GM23248 (cell line): Measurements from ENCODE around the gene ZNF91. TPM values are rescaled to one million over a fixed set of nuclear protein-coding genes. Genes with fewer than 3 reads are reported as not detected.
"Not testable (repeated sequence)": the region's sequence is repeated elsewhere in the genome, so short reads cannot be mapped to it uniquely, and the experiment has no call there.

Experiments used
- DNase-seq: peaks from one replicate; pipeline ENCODE4 v3.0.0-alpha.2; 2015
- H2AFZ ChIP-seq: fragments of 200-600 bp; sonication (generic); 2 replicates; pipeline ENCODE4 v1.6.1; 2016; ENCODE audit warnings: antibody characterized with exemption
- H3F3A ChIP-seq: fragments of 200-600 bp; sonication (generic); 2 replicates; pipeline ENCODE4 v1.6.1; 2016; ENCODE audit warnings: mild to moderate bottlenecking, antibody characterized with exemption, mixed run types; ENCODE audit not compliant: insufficient read depth
- H3K27ac ChIP-seq: fragments of 200-600 bp; sonication (generic); 2 replicates; pipeline ENCODE4 v1.5.1; 2016; ENCODE audit warnings: mild to moderate bottlenecking
- H3K27me3 ChIP-seq: fragments of 200-600 bp; sonication (generic); replicated peaks from 2 replicates; pipeline ENCODE4 v1.6.1; 2016; ENCODE audit warnings: mild to moderate bottlenecking; ENCODE audit not compliant: insufficient read depth
- H3K36me3 ChIP-seq: fragments of 200-600 bp; sonication (generic); 2 replicates; pipeline ENCODE4 v1.6.1; 2016; ENCODE audit warnings: low read depth, mild to moderate bottlenecking
- H3K4me1 ChIP-seq: fragments of 200-600 bp; sonication (generic); 2 replicates; pipeline ENCODE4 v1.6.1; 2016; ENCODE audit warnings: mild to moderate bottlenecking; ENCODE audit not compliant: insufficient read depth
- H3K4me2 ChIP-seq: fragments of 200-600 bp; sonication (generic); one replicate; pipeline ENCODE4 v1.6.1; 2016; ENCODE audit warnings: mild to moderate bottlenecking; ENCODE audit not compliant: unreplicated experiment
- H3K4me3 ChIP-seq: fragments of 200-600 bp; sonication (generic); 2 replicates; pipeline ENCODE4 v1.5.1; 2016; ENCODE audit warnings: mild to moderate bottlenecking
- H3K79me2 ChIP-seq: fragments of 200-600 bp; sonication (generic); 2 replicates; pipeline ENCODE4 v1.6.1; 2016; ENCODE audit warnings: mild to moderate bottlenecking; ENCODE audit not compliant: insufficient read depth
- H3K9ac ChIP-seq: fragments of 200-600 bp; sonication (generic); 2 replicates; pipeline ENCODE4 v1.6.1; 2016; ENCODE audit warnings: mild to moderate bottlenecking
- H3K9me2 ChIP-seq: fragments of 200-600 bp; sonication (generic); 2 replicates; pipeline ENCODE4 v1.6.1; 2016; ENCODE audit warnings: mixed run types, mild to moderate bottlenecking, moderate library complexity; ENCODE audit not compliant: insufficient read depth
- H3K9me3 ChIP-seq: fragments of 200-600 bp; sonication (generic); one replicate; pipeline ENCODE4 v1.6.1; 2017; ENCODE audit warnings: low read depth
- H4K20me1 ChIP-seq: fragments of 200-600 bp; sonication (generic); 2 replicates; pipeline ENCODE4 v1.6.0; 2016; ENCODE audit not compliant: insufficient read depth
- EZH2 ChIP-seq: fragments of 200-600 bp; sonication (generic); IDR thresholded peaks from 2 replicates; pipeline ENCODE4 v1.6.1; 2018; ENCODE audit warnings: antibody characterized with exemption, mild to moderate bottlenecking; ENCODE audit not compliant: insufficient read depth, poor library complexity, severe bottlenecking
- EZH2phosphoT487 ChIP-seq: fragments of 200-600 bp; sonication (generic); IDR thresholded peaks from 2 replicates; pipeline ENCODE4 v1.6.1; 2018; ENCODE audit warnings: antibody characterized with exemption, moderate library complexity, mild to moderate bottlenecking, low read depth; ENCODE audit not compliant: insufficient read depth
- WGBS, 2 experiments: methylation state at CpG; one replicate each; pipeline ENCODE4 v1.1.6; 2015 to 2017; ENCODE audit warnings: low lambda C conversion rate in 2 of 2, low coverage in 1 of 2; ENCODE audit errors: missing lambda C conversion rate in 2 of 2; 5-methylcytosine and 5-hydroxymethylcytosine counted together
- in situ Hi-C: fragments of 300-500 bp; cut with MboI; formaldehyde crosslinking; loops from 2 replicates; pipeline ENCODE4 v1.15.0; 2020
- polyA plus RNA-seq: library from polyadenylated mRNA; unstranded; fragments of >200 nt; fragmentation: Nextera tagmentation; extraction: Ambion mirVana; gene quantifications from 2 replicates; pipeline ENCODE4 v1.2.1, GENCODE V29; 2016
- total RNA-seq: library from RNA; depleted of rRNA; stranded (reverse); fragments of >200 nt; shearing (Covaris generic); gene quantifications from 2 replicates; pipeline ENCODE4 v1.2.3, GENCODE V29; 2014

ZNF91 gene
- total and polyA plus RNA-seq, 2 experiments from 2014 or later: 8.2 to 10.5 TPM

DNA sequence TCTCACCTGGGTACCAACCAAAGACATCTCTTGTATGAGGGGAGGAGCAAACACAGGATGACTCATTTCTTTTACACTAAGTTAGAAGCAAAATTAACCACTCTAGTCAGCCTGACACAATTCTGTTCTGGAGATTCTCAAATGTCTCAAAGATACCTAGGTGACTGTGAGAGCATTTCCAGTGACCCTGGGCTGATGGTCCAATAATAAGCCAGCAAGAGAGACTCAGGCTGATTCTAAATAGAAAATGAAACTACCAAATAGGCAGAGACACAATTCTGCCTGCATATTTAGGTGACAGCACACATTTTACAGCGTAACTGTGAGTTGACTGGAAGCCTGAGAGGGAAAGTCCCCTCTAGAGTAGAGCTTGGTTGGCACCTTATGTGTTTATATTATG is 16.3 kb downstream of the ZNF91 start:
- TF ChIP-seq EZH2: no peak
- no peak for TF ChIP-seq EZH2phosphoT487
- no peaks in the 10 kb centered on the region for H3K27me3 ChIP-seq
- no peak overlapping the region for H3K4me3 ChIP-seq
- H3K9ac ChIP-seq: no peak overlapping the region
- H3K4me2 ChIP-seq: no peak overlapping the region
- no peak overlapping the region for H2AFZ ChIP-seq
- in situ Hi-C loops: no loop called here
- WGBS, 2 experiments: 97 to 100% methylated on average over 1 of the region's 1 CpG
- H3K79me2 ChIP-seq: peaks cover 99% of the 10 kb centered on the region
- no peak overlapping the region for H3K27ac ChIP-seq
- no peak for DNase-seq
- no peaks in the 10 kb centered on the region for H3K4me1 ChIP-seq
- no peaks in the 10 kb centered on the region for H4K20me1 ChIP-seq
- no peaks in the 10 kb centered on the region for H3K9me2 ChIP-seq
- H3K9me3 ChIP-seq: no peaks in the 10 kb centered on the region
- peaks cover 78% of the 10 kb centered on the region for H3K36me3 ChIP-seq
- H3F3A ChIP-seq: no peaks in the 10 kb centered on the region

DNA sequence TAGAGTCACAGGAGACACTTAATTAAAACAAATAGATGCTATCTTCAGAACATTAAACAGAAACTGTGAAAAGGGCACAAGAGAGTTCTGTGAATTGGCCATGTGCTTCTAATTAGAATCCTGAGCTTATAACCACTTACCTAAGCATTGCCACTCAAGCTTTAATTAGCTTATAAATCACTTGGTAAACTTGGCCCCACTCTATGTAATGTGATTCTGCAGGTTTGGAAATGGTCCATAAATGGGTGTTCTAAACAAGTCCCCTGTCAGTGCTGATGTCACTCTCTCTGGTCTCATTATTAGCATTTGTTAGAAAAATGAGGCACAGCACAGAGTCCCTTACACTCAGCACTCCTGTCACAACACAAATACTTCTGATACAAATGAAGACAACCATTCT is 18.0 kb downstream of the ZNF91 start:
- in situ Hi-C loops: no loop called here
- H3K36me3 ChIP-seq: peaks cover 76% of the 10 kb centered on the region
- H3K4me3 ChIP-seq: no peak overlapping the region
- no peak overlapping the region for H3K27ac ChIP-seq
- H3F3A ChIP-seq: no peaks in the 10 kb centered on the region
- no peak overlapping the region for H2AFZ ChIP-seq
- no peak overlapping the region for H3K4me2 ChIP-seq
- H4K20me1 ChIP-seq: no peaks in the 10 kb centered on the region
- no peaks in the 10 kb centered on the region for H3K9me2 ChIP-seq
- H3K9ac ChIP-seq: no peak overlapping the region
- no peaks in the 10 kb centered on the region for H3K9me3 ChIP-seq
- peaks cover 96% of the 10 kb centered on the region for H3K79me2 ChIP-seq
- no peaks in the 10 kb centered on the region for H3K4me1 ChIP-seq
- no peaks in the 10 kb centered on the region for H3K27me3 ChIP-seq
- no peak for DNase-seq
- TF ChIP-seq EZH2 (no peak), EZH2phosphoT487 (no peak)

DNA sequence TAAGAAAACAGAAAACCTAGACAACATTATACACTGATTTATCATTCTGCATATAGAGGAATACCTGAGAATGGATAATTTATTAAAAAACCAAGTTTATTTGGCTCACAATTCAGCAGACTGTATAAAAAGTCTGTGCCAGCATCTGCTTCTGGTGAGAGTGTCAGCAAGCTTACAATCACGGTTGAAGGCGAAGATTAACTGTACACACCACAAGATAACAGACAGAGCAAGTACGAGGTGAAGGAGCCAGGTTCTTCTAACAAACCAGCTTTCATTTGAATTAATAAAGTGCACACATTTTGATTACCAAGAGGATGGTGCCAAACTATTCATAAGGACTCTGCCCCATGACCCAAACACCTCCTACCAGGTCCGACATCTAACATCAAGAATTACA is 28.8 kb downstream of the ZNF91 start:
- H3K27me3 ChIP-seq: no peaks in the 10 kb centered on the region
- H2AFZ ChIP-seq: no peak overlapping the region
- no peak overlapping the region for H3K4me2 ChIP-seq
- no peak overlapping the region for H3K4me3 ChIP-seq
- TF ChIP-seq EZH2 (no peak), EZH2phosphoT487 (no peak)
- peaks cover 40% of the 10 kb centered on the region for H3K79me2 ChIP-seq
- 97% methylated on average over 4 of the region's 4 CpGs for WGBS, 2 experiments
- DNase-seq: no peak
- no peak overlapping the region for H3K27ac ChIP-seq
- H3K9me3 ChIP-seq: peaks cover 25% of the 10 kb centered on the region
- H3K9ac ChIP-seq: no peak overlapping the region
- no peaks in the 10 kb centered on the region for H3F3A ChIP-seq
- in situ Hi-C loops: no loop called here
- peaks cover 83% of the 10 kb centered on the region for H3K36me3 ChIP-seq
- H3K4me1 ChIP-seq: no peaks in the 10 kb centered on the region
- H4K20me1 ChIP-seq: no peaks in the 10 kb centered on the region
- no peaks in the 10 kb centered on the region for H3K9me2 ChIP-seq

DNA sequence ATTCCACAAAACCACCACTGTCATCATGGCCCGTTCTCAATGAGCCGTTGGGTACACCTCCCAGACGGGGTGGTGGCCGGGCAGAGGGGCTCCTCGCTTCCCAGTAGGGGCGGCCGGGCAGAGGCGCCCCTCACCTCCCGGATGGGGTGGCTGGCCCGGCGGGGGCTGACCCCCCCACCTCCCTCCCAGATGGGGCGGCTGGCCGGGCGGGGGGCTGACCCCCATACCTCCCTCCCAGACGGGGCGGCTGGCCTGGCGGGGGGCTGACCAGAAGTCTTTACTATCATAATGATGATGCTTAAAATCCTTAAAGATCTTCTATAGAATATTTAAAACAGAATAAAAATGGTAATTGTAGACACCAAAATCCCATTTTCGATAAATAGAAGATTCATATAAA is 29.2 kb downstream of the ZNF91 start:
- peaks cover 39% of the 10 kb centered on the region for H3K79me2 ChIP-seq
- DNase-seq, H4K20me1 ChIP-seq, H3K4me1 ChIP-seq, H3K9me2 ChIP-seq, H3K27ac ChIP-seq, H3K27me3 ChIP-seq, H3K9ac ChIP-seq, in situ Hi-C loops, H2AFZ ChIP-seq, H3F3A ChIP-seq, H3K4me2 ChIP-seq, H3K4me3 ChIP-seq: not testable (repeated sequence)
- peaks cover 28% of the 10 kb centered on the region for H3K9me3 ChIP-seq
- WGBS, 2 experiments: 96 to 98% methylated on average over 7 to 18 of the region's 18 CpGs
- peaks cover 82% of the 10 kb centered on the region for H3K36me3 ChIP-seq

- Histone ChIP-seq H3K36me3 (peaks cover 80% of the 10 kb centered on the region), H4K20me1 (no peaks in the 10 kb centered on the region), H3K9ac (no peak overlapping the region), H3K4me3 (no peak overlapping the region), H3K9me2 (no peaks in the 10 kb centered on the region), H3K9me3 (peaks cover 32% of the 10 kb centered on the region), H3K4me1 (no peaks in the 10 kb centered on the region), H3K79me2 (peaks cover 31% of the 10 kb centered on the region), H2AFZ (no peak overlapping the region), H3F3A (0 out of 2 replicates have a peak, but pooled peaks cover under 1% of the 10 kb centered on the region), H3K27ac (no peak overlapping the region), H3K4me2 (no peak overlapping the region), H3K27me3 (no peaks in the 10 kb centered on the region)
- TF ChIP-seq EZH2phosphoT487 (no peak), EZH2 (no peak)
- in situ Hi-C loops: no loop called here
- 95 to 98% methylated on average over 3 of the region's 3 CpGs for WGBS, 2 experiments
- no peak for DNase-seq
These were observed 30.0 kb downstream of the ZNF91 start for GRCh38 chr19:23365222-23365621.

DNA sequence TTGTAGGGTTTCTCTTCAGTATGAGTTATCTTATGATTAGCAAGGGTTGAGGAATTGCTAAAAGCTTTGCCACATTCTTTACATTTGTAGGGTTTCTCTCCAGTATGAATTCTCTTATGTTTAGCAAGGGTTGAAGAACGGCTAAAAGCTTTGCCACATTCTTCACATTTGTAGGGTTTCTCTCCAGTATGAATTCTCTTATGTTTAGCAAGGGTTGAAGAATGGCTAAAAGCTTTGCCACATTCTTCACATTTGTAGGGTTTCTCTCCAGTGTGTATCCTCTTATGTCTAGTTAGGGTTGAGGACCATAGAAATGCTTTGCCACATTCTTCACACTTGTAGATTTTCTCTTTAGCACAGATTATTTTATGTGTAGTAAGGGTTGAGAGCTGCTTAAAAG is 33.4 kb downstream of the ZNF91 start:
- peaks cover 87% of the 10 kb centered on the region for H3K36me3 ChIP-seq
- in situ Hi-C loops: not testable (repeated sequence)

More for the DNA sequence above, 33.4 kb downstream of the ZNF91 start:
- H3K4me2 ChIP-seq, H3K27ac ChIP-seq, H3F3A ChIP-seq, H3K27me3 ChIP-seq, H3K4me3 ChIP-seq, H2AFZ ChIP-seq, H4K20me1 ChIP-seq, H3K9me2 ChIP-seq, H3K9ac ChIP-seq, DNase-seq, H3K4me1 ChIP-seq: not testable (repeated sequence)
- WGBS, 2 experiments: 91 to 100% methylated on average over 1 of the region's 1 CpG
- H3K79me2 ChIP-seq: peaks cover 31% of the 10 kb centered on the region
- peaks cover 46% of the 10 kb centered on the region for H3K9me3 ChIP-seq
